Measurements from ENCODE around the gene OR10G7. TPM values are rescaled to one million over a fixed set of nuclear protein-coding genes. Genes with fewer than 3 reads are reported as not detected.

The OR10G7 gene, protein sequence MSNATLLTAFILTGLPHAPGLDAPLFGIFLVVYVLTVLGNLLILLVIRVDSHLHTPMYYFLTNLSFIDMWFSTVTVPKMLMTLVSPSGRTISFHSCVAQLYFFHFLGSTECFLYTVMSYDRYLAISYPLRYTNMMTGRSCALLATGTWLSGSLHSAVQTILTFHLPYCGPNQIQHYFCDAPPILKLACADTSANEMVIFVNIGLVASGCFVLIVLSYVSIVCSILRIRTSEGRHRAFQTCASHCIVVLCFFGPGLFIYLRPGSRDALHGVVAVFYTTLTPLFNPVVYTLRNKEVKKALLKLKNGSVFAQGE
- total RNA-seq: not detected in 2 replicates
- not detected in 2 replicates for polyA plus RNA-seq
- polyA plus RNA-seq (2012): not detected in 2 replicates
- not detected in 2 replicates for polyA minus RNA-seq (ENCODE audit: low replicate concordance)

DNA sequence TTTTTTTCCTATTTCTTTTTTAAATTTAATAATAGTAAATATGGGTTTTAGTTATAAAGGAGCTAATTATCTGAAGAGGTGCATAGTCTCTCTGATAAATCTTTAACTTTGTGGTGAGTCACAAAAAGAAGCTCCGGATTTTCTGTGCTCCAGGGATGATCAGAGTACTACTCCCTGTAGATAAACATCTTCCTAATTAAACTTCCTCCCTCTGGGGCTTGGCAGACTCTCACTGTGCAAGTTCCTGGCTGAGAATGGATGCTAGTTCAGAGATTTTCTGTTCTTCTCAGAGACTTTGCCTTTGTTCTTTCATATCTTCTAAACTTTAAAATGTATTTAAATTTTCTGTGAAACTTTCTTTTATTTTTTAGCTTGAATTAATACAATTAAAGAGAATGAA lies at the start of gene OR10G7:
Gene OR10G7 (minus strand): TSS at position 72 of the 400 bp plus-strand sequence. CDS start 2,324 bp downstream, outside the sequence.
- no peaks in the 10 kb centered on the region for H3K27me3 ChIP-seq (ENCODE audit: control insufficient read depth, insufficient read depth, low read length)
- no peak within 1 kb of the TSS for H3K4me2 ChIP-seq (ENCODE audit: extremely low read depth, insufficient read depth, low read length)
- H2AFZ ChIP-seq (ENCODE audit: low read length): no peak within 1 kb of the TSS
- H3K27ac ChIP-seq (ENCODE audit: insufficient read depth, low read length): no peak within 1 kb of the TSS
- no peaks in the 10 kb centered on the region for H3K9me3 ChIP-seq (ENCODE audit: control insufficient read depth, insufficient read depth, low read depth, low read length)
- no peaks in the 10 kb centered on the region for H4K20me1 ChIP-seq (ENCODE audit: control insufficient read depth, extremely low read depth, insufficient read depth, low read length)
- DNase-seq (ENCODE audit: low read depth in 2 of 2): no peak
- H3K9ac ChIP-seq (ENCODE audit: insufficient read depth, low read length): no peak within 1 kb of the TSS
- no peaks in the 10 kb centered on the region for H3K79me2 ChIP-seq (ENCODE audit: control insufficient read depth, insufficient read depth, low read length)
- no peak for TF ChIP-seq EZH2 (IDR thresholded peaks at IDR 0.05; ENCODE audit: low read length, missing control alignments)
- TF ChIP-seq, protein P1, sequence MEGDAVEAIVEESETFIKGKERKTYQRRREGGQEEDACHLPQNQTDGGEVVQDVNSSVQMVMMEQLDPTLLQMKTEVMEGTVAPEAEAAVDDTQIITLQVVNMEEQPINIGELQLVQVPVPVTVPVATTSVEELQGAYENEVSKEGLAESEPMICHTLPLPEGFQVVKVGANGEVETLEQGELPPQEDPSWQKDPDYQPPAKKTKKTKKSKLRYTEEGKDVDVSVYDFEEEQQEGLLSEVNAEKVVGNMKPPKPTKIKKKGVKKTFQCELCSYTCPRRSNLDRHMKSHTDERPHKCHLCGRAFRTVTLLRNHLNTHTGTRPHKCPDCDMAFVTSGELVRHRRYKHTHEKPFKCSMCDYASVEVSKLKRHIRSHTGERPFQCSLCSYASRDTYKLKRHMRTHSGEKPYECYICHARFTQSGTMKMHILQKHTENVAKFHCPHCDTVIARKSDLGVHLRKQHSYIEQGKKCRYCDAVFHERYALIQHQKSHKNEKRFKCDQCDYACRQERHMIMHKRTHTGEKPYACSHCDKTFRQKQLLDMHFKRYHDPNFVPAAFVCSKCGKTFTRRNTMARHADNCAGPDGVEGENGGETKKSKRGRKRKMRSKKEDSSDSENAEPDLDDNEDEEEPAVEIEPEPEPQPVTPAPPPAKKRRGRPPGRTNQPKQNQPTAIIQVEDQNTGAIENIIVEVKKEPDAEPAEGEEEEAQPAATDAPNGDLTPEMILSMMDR (conservative IDR thresholded peaks at IDR 0.05 in 1 of 2, IDR thresholded peaks at IDR 0.05 in 1 of 2; ENCODE audit: low read depth in 1 of 2, low read length in 2 of 2): no peak
- H3K4me3 ChIP-seq (replicated peaks in 1 of 4; ENCODE audit: control extremely low read depth in 1 of 4, insufficient read depth in 1 of 4, low read depth in 3 of 4, low read length in 4 of 4): no peak within 1 kb of the TSS
- no peaks in the 10 kb centered on the region for H3K4me1 ChIP-seq (ENCODE audit: control insufficient read depth, extremely low read depth, insufficient read depth, low read length)
- H3K36me3 ChIP-seq (ENCODE audit: control insufficient read depth, insufficient read depth, low read length): no peaks in the 10 kb centered on the region

DNA sequence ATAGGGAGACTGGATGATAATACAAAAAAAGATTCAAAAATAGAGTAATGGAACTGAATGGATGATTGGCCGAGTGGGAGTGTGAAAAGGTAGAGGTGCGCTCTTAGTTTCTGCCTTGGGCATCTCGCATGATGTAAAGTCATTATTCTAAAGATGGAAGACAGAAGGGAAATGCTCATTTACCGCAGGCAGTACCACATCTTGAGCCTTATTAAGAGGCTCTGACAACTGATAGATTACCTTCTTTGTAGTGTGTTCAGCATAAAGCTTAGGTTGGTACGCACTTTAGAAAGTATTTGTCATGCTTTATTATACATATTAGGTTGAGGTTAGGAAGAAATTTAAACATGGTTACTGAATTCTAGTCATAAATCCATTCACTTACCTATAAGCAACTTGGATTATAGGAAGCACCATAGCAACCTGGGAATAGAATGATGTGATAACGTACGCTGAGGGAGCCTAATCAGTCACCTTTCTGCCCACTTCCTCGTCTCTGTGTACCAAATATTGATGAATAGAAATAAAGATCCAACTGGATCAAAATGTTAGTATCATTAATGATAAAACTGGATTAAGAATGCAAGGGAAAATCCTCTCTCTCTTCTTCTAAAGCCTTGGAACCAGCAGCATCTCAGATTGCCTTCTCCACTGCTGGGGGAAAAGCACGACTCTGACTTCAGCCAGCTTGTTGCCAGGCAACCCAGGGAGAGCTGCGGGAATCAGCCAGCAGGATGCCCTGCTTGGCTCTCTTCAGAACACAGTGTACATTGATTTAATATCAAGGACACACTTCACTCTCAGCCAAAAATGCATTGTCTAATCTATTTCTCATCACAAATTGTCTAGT lies 45.1 kb upstream of the OR10G7 start:
- Histone ChIP-seq H3K9ac (ENCODE audit: insufficient read depth, low read length) (no peak overlapping the region), H4K20me1 (ENCODE audit: control insufficient read depth, extremely low read depth, insufficient read depth, low read length) (no peaks in the 10 kb centered on the region), H3K27ac (ENCODE audit: insufficient read depth, low read length) (no peak overlapping the region), H2AFZ (ENCODE audit: low read length) (no peak overlapping the region), H3K79me2 (ENCODE audit: control insufficient read depth, insufficient read depth, low read length) (no peaks in the 10 kb centered on the region), H3K9me3 (ENCODE audit: control insufficient read depth, insufficient read depth, low read depth, low read length) (no peaks in the 10 kb centered on the region), H3K4me3 (replicated peaks in 1 of 4; ENCODE audit: control extremely low read depth in 1 of 4, insufficient read depth in 1 of 4, low read depth in 3 of 4, low read length in 4 of 4) (no peak overlapping the region), H3K27me3 (ENCODE audit: control insufficient read depth, insufficient read depth, low read length) (no peaks in the 10 kb centered on the region), H3K36me3 (ENCODE audit: control insufficient read depth, insufficient read depth, low read length) (no peaks in the 10 kb centered on the region), H3K4me1 (ENCODE audit: control insufficient read depth, extremely low read depth, insufficient read depth, low read length) (no peaks in the 10 kb centered on the region), H3K4me2 (ENCODE audit: extremely low read depth, insufficient read depth, low read length) (no peak overlapping the region)
- peak in 1 of 2 donors; percentile 26 for DNase-seq (ENCODE audit: low read depth in 2 of 2)
- TF ChIP-seq, protein P1 (conservative IDR thresholded peaks at IDR 0.05 in 1 of 2, IDR thresholded peaks at IDR 0.05 in 1 of 2; ENCODE audit: low read depth in 1 of 2, low read length in 2 of 2): no peak
- TF ChIP-seq EZH2 (IDR thresholded peaks at IDR 0.05; ENCODE audit: low read length, missing control alignments): no peak

DNA sequence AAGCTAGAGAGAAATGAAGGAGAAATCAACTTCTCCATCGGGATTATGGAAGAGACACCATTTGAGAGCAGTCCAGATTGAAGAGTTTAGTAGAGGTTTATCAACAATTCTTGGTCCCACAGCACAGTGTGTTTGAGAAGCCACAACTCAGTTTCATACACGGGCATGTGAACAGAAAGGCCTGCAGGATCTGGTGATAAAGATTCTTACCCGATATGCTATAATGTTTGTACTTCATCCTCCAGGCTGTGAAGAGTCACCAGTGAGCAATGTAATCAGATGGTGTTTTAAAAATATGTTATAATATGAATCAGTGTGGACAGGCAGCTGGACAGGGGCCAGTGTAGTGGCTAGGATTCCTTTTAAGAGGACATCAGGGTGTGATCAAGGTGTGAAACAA lies 44.5 kb upstream of the OR10G7 start:
- H3K79me2 ChIP-seq (ENCODE audit: control insufficient read depth, insufficient read depth, low read length): no peaks in the 10 kb centered on the region
- H3K9me3 ChIP-seq (ENCODE audit: control insufficient read depth, insufficient read depth, low read depth, low read length): no peaks in the 10 kb centered on the region
- no peaks in the 10 kb centered on the region for H3K4me1 ChIP-seq (ENCODE audit: control insufficient read depth, extremely low read depth, insufficient read depth, low read length)
- no peak overlapping the region for H2AFZ ChIP-seq (ENCODE audit: low read length)
- TF ChIP-seq, protein P1 (conservative IDR thresholded peaks at IDR 0.05 in 1 of 2, IDR thresholded peaks at IDR 0.05 in 1 of 2; ENCODE audit: low read depth in 1 of 2, low read length in 2 of 2): no peak
- TF ChIP-seq EZH2 (IDR thresholded peaks at IDR 0.05; ENCODE audit: low read length, missing control alignments): no peak
- no peak overlapping the region for H3K27ac ChIP-seq (ENCODE audit: insufficient read depth, low read length)
- H3K27me3 ChIP-seq (ENCODE audit: control insufficient read depth, insufficient read depth, low read length): no peaks in the 10 kb centered on the region
- H3K4me2 ChIP-seq (ENCODE audit: extremely low read depth, insufficient read depth, low read length): no peak overlapping the region
- no peak overlapping the region for H3K9ac ChIP-seq (ENCODE audit: insufficient read depth, low read length)
- H3K4me3 ChIP-seq (replicated peaks in 1 of 4; ENCODE audit: control extremely low read depth in 1 of 4, insufficient read depth in 1 of 4, low read depth in 3 of 4, low read length in 4 of 4): no peak overlapping the region
- no peaks in the 10 kb centered on the region for H3K36me3 ChIP-seq (ENCODE audit: control insufficient read depth, insufficient read depth, low read length)
- H4K20me1 ChIP-seq (ENCODE audit: control insufficient read depth, extremely low read depth, insufficient read depth, low read length): no peaks in the 10 kb centered on the region
- DNase-seq (ENCODE audit: low read depth in 2 of 2): peak in 1 of 2 donors; percentile 40
